T-helper 1 cell (primary cell): ENCODE results near the gene PLPP4.

Source experiments
- DNase-seq, 5 donors: peaks; one replicate each; pipeline ENCODE4 v3.0.0-alpha.2; 2012 to 2020

Gene PLPP4

DNA sequence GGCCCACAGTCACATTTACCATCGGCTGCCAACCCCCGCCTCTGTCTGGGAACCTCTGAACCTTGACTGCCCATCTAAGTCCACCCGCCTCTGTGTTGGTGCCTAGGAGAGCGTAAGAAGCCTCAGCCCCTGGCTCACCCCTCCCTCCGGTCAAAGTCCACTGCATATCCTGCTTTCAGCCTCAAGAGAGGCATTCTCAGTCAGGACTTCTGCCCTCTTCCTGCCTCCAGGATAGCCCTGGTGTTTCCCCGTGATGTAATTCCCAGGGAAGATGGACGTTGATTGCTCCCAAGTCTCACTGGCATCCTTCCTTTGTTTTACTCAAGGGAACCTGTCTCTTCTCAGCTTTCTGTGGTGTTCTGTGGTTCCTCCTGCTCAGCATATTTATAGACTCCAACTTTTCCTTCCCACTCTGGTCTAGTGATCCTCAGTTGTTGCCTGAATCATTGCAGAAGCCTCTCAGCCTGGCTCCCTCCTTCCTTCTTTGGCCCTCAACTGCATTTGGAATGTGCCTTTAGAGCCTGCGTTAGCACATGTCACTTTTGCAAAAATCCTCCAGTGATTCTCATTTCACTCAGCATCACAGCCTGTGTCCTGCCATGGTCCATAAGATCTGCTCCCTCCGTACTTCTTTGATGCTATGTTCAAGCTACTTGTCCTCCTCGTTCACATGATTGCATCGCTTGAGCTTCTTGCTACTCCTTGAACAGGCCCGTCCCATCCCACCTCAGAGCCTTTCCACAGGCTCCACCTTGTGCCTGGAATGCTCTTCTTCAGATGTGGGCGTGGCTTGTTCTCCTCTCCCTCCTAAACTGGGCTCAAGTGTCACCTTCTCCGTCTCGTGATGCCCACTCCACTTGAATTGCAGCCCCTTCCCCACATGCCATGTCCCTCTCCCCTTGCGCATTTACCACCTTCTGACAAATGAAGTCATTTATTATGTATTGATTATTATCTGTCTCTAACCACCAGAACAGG is 124.2 kb downstream of the PLPP4 start:
- DNase-seq, result no peak

DNA sequence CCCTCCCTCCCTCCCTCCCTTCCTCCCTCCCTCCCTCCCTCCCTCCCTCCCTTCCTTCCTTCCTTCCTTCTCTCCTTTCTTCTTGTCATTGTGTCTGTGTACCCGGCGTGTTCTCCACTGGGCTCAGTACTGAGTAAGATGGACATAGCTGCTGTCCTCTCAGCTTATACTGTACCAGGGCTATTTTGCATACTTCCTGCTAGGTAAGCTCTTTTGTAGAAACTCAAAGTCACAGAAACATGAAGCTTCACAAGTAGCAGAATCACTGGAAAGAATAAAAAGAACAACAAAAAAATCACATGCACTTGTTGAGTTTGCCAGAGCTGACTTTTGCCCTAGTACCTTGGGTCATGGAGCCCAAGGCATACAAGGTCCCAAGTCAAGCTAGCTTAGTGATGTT is 125.7 kb downstream of the PLPP4 start:
- no peak for DNase-seq

DNA sequence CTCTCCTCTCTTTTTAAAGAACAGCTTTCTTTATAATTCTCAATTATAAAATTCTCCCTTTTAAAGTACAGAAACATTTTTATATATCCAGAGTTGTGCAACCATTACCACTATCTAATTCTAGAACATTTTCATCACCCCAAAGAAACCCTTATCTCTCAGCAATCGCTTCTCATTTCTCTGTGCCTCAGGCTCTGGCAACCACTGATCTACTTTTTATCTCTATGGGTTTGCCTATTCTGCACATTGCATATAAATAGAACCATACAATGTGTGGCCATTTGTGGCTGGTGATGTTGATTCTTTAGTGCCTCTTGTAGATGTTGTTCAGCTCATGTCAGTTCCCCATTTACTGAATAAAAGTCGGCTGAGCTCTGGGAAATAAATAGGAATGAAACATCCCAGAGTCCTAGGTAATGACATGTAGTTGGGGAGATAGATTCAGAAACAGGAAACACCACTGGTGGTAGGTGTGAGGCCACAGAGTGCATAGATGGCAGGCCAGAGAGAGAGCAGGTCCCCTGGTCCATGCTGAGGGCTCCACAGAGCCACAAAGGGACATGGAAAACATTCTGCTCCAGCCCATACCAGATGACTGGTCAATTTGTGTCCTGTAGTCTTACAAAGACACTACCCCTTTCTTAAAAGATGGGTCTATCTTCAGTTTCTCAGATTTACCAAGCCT is 126.5 kb downstream of the PLPP4 start:
- no peak for DNase-seq

DNA sequence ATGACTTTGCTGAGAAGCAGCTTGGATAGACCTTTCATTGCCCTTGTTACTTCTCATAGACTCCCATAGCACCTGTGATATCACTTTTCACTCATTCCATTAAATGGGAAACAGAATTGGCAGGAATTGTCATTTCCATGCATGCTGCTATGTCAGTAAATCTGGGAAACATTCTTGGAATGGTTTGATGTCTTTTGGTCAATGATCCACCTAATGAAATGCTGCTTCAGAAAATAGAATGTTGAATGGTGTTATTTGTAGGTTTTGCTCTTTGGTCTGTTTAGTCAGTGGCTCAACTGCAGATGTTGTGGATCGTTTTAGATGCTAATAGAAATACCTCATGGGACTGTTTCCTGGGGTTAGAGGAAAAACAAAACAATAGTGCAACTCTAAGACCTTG is 127.8 kb downstream of the PLPP4 start:
- no peak for DNase-seq

DNA sequence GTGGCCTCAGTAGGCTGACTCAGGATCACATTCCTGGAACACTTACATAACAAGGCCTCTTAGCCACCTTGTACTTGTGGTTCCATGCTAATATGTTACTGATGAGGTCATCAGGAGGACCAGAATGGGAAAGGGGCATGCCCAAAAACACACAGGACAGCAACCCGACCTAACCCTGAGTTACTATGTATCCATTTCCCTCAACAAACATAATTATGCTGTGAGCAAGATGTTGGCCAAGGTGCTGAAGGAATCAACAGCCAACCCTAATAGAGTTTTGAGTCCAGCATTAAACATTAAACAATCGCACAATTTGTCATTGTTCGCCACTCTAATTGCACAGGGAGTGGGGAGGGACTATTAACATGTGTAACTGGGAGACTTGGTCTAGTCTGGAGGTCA is 129.4 kb downstream of the PLPP4 start:
- no peak for DNase-seq

DNA sequence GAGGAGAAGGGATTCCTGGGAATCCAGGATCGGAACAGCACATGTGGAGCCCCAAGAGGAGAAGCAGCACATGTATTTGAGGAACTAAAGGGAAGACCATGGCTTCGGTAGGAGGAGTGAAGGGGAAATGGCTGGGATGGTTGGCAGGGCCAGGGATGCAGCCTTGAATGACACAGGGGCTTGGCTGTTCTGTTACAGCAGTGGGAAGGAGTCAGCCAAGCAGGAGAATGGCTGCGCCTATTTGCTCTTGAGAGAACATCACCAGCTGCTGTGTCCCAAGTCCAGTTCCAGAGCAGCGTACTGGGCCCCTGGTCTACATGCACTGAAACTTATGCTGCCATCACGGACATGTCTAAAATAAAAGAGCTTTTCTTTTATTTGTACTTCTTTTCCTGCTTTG is 130.0 kb downstream of the PLPP4 start:
- DNase-seq, result no peak

DNA sequence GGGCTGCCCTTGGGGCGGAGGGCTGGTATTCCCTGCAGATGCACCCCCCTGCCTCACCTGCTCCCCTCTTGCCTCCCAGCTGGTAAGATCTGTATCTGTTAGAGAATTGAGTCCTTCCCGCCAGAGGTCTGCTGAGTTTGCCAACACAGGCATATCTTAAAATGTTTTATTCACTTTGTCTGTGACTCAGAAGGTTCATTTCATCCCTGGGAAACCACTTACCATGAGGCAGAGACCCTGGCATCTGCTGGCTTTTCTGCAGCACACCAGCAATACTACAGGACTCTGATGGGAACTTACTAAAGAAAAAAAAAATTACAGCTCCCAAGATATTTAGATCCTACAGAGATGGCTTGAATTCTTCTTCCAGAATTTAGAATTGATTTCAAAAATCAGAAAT is 131.3 kb downstream of the PLPP4 start:
- no peak for DNase-seq

DNA sequence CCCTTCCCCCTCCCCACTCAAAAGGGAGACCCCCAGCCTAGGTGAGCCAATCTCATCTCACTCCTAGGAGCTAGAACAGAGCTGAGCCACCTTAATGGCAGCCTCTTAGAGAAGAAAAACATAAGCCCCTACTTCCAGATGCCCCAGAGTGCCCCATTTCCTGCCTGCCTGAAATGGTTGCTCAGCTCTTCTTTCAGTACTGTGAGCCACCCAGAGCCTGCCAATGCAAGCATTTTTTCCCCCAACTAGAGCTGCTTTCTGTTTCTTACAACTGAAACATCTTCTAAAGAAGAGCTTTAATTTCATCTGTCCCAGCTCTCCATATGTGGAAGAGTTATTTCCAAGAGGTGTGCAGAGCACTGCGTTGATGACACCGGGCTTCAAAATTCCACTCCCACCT is 136.7 kb downstream of the PLPP4 start:
- no peak for DNase-seq

DNA sequence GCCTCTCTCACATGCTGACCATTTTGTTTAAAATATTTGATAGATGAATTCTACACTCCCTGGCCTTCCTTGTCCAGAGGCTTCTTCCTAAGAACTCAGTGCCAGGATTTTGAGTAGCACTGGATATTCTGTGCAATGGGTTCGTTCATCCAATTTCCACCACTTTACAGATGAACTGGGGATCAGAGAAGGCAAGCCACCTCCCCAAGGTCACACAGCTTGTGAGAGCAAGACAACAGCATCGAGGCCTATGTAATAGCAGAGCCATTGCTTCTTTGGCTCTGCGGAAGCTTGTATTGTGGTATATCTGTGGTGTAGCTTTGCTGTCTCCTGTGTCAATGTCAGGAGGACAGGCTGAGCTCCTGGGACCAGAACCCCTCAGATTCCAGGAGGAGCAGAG is 140.9 kb downstream of the PLPP4 start:
- DNase-seq, result no peak

DNA sequence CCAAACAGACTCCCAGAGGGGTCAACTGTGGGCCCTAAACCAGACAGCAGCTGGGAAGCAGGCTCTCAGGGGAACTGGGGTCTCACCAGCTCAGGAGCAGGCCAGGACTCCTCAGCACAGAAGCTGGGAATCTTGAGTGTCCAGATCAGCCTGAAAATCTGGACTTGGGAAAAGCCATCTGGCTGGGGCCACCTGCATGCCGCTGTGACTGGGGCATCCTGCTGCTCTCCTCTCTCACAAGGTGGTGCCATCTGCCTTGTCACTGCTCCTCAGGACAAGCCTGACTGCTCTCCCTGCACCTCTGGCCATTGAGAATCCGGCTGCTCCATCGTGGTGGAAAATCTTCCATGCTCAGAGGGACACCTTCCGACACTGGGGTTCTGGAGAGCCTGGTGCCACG is 141.4 kb downstream of the PLPP4 start:
- DNase-seq, result no peak

DNA sequence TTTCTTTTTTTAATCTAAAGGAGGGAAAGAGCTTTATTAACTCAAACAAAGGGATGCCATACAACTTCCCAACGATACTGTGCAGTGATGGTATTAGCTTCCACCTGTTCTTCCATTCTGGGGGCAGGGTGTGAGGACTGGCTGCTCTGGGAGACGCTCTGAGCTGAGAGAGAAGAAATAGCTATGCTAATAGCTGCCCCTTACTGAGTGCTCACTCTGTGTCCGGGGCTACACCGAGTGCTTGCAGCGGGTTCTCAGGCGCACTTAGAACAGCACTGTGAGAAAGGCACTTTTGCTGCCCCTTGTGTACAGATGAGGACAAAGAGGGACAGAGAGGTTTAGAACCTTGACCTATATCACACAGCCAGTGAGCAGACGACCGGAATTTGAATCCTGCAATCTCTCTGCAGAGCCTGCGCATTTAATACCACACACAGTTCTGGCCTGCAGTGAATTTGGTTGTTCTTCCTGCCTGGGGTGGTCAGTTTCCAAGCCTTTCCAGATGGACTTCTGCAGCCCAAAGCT is 142.2 kb downstream of the PLPP4 start:
- DNase-seq, result no peak

DNA sequence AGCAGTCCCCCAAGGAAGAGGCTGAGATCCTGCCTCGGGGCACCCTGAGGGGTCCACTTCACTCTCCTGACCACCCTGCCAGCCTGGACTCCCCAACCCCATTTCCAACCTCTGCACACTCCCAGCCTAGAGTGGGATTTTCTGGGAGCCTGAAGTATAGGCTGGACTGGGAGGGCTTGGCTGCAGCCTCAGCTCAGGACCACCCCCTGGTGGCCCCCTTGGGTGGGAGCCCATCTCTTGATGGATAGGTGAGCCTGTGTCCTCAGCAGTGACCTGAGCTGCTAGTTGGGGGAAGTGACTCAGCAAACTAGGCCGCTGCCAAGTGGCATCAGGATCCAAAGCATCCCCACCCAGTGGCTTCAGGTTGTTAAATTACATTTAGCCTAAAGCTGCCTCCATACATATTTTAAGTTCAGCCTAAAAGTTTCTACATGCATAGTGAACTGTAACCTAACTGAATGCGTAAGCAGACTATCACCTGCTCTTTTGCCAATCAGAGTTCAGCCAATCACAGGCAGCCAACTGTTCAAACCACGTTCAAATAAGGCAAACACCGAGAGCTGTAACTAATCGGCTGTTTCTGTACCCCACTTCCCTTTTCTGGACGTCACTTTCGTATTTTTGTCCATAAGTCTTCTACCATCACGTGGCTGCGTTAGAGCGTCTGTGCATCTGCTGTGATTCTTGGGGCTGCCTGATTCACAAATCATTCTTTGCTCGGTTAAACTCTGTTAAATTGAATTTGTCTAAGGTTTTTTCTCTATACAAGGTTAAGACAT is 144.0 kb downstream of the PLPP4 start:
- no peak for DNase-seq

DNA sequence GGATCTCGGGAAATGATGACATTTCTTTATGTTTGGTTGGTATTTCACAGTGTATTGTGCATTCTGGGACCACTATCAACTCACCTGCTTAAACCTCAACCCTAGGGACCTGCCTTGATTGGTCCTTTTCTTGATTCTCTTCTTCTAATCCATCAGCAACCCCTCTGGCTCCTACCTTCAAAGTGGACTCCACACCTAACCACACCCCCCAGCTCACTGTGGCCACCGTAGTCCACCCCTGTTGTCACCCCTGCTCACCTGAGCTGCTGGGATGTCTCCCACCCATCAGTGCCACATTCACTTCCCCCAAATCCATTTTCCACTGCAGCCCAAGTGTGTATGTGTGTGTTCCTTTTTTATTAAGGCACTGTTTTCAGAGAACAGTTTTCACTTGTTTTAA is 145.0 kb downstream of the PLPP4 start:
- no peak for DNase-seq

DNA sequence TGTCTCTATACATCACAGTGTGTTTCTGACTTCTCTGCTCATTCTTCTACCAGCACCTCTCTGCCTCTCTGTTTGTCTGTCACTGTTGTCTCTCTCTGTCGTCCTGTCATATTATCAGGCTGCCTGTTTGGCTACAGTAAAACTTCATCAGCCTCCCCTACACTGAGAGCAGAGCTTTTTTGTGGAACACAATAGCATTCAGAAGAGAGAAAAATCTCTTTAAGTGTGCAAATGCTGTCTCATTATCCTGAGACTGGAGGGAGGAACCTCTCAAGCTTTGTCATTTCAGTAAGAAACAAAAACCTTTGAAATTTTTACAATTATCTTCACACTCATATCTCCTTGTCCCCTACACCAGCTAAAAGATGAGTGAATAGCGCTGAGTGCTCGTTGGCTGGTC is 148.4 kb downstream of the PLPP4 start:
- no peak for DNase-seq

DNA sequence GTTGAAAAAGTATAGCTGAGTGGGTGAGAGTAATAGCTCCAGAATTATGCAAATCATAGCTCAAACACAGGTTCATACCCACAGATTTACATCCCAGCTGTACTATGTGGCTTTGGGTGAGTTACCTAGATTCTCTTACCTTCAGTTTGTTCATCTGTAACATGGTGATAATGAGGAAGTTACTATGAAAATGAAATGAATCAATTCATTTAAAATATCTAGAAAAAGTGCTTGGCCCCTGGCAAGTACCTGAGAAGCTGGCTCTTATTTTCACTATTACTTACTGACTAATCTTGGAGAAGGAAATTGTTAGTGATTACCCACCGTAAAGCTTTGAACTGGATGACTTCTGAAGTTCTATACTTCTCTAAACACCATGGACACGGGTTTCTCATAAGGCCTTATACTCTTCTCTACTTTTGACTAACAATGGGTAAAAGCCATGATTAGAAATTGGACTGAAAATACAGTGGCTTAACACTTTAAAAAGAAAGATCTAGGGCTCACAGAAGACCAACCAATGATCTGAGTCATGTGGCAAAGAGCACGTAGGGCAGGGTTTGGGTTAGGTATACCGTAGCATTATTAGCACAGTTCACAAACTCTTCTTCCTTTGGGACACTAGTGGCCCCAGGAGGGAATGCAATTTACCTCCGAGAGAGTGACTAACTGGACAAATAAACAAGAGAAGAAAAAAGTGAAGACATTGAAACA is 149.2 kb downstream of the PLPP4 start:
- DNase-seq, result no peak

DNA sequence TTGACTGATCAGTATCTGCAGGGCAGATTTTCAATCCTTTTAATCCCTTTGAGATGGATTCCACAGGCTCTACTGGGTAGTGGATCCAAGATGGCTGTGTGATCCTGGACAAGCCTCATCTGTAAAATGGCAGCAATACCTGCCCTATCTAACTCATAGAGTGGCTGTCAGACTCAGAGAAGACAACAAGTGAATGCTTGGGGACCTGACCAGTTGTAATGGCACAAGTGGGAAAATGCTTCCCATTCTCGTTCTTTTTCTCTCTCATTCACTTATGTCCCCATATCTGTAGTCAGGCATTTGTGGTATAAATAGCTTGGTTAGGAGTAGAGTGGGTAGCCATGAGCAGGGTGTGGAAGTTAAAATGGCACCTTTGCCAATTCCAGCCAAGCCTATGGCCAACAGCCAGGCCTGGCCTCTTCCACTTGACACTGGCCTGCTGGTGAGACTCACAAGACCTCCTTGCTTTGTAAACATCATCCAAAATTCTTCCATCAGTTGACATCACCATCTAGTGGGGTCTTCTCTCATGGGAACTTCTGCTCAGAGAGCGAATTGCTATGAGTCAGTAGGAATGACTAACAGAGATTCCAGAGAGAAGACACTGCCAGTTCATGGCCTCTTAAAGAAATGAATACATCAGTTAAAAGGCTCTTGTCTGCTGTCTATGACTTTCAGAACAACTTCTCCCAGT is 150.1 kb downstream of the PLPP4 start:
- DNase-seq, result no peak

DNA sequence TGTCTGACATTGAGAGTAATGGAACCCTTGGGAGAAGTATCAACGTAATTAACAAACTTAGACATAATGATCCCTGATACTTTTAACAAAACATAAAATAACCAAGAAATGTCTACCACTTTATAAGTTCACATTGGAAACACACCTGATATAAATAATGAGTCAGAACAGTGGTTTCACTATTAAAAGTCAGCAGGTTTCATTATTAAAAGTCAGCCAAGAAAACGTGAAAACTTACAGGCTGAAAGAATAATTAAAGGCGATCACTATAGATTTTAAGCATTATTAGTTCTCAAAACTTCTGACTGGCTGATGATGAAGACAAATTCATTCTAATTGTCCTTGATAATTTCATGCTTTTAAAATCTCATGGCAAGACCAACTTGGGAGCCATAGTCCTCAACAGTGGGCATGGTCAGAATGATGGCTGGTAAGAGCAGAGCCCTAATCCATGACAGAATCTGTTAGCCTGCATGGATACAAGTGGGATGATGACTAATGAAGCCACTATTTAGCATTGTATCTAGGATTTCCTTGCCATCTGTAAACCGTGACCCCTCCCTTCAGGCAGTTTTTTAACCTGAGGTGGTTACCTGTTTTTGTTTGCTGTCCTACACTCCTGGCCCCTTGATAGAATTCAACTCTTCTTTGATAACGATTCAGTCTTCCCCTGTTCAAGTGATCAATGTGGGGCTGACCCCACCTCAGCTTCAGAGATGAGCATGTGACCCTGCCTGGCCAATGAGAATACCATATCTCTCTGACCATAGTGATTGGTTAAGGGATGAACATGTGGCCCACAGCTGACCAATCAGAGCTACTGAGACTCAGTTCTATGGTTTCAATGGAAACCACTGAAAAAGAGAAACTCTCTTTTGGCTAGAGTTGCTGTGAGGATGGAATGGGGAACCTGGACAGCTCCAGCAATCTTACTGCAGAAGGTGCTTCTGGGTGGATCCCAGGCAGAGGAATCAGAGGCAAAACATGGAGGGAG is 151.0 kb downstream of the PLPP4 start:
- no peak for DNase-seq

DNA sequence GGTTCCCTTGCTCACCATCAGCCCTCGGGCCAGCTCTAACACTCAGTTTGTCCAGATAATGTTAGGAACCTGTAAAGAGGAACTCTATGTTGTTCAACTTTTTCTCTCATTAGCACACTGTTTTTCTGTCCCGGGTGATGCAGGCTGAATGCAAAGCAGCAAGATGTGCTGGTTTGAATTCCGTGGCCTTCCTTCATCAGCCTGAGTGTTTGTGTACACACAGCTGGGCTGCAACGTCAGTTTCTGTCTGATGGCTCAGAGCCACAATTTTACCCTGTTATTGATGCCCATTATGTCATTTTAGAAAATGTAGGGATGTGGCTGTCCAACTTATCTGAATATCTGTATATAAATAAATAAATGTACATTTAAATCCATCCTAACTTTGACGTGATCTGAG is 152.0 kb downstream of the PLPP4 start:
- DNase-seq, result no peak

DNA sequence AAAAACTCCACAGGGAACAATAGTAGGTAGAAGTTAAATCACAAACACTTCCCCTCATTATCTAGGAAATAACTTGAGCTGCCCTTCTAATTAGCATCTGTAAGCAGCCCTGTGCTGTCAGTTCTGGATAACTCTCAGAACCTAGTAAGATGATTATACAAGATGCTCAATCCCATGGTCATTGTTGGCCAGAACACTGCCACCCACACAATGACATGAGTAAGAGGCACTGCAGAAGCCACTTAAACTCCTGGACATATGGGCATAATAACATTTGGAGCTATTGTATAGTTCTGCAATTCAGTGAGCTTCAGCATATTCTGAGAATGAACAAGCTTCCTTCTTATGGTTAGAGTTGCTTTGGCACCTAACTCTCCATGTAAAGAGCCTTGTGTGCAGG is 153.8 kb downstream of the PLPP4 start:
- no peak for DNase-seq

DNA sequence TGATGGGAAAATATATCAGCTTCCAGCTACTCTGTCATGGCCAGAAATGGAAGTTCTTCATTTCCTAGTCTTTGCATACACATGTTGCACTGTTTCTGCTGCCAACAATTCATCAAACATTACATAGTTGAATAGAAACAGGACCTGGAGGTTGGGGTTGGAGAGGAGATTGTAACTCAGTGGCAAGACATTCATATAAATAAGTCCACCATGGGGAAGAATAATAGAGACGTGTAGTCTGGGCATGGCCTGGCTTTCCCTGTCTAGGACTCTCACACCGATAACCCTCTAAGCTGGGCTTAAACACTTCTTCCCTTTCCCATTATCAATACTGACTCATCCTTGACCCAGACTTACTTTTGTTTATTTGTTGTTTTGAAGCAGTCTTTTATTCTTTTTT is 155.7 kb downstream of the PLPP4 start:
- no peak for DNase-seq

DNA sequence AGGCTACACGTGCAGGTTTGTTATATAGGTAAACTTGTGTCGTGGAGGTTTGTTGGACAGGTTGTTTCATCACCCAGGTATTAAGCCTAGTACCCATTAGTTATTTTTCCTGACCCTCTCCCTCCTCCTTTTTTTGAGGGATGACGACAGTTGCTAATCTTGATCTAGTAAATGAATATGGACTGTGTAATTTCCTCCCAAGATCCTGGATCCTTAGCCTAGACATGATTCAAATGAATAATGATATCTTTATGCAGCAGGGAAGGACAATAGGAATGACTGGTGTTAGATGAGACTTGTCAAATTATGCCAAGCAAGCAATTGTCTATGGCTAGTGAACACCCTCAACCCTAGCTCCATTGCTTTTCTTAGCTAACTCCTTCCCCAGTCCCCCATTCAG is 156.2 kb downstream of the PLPP4 start:
- no peak for DNase-seq
